PC-9 (cell line): ENCODE results near the gene NUDC.

ENCODE experiments used
- CTCF ChIP-seq: fragments of 200-600 bp; sonication (generic); conservative IDR thresholded peaks from 2 replicates; pipeline ENCODE4 v1.6.1; 2017; ENCODE audit warnings: mixed run types, antibody characterized with exemption, mild to moderate bottlenecking, moderate library complexity
- EZH2 ChIP-seq: fragments of 200-600 bp; sonication (generic); IDR thresholded peaks from 2 replicates; pipeline ENCODE4 v1.8.0; 2017; ENCODE audit warnings: antibody characterized with exemption, low read depth

GRCh38 chr1:26912147-26912490 is 9.4 kb upstream of the NUDC start:
- TF ChIP-seq CTCF: no peak
- no peak for TF ChIP-seq EZH2
